Neural cell (in vitro differentiated cells): ENCODE results near the gene DMRT1.

ENCODE experiments used
- EZH2 ChIP-seq: fragments of 200-600, 300-800 bp; shearing (Covaris generic), sonication (generic); IDR thresholded peaks from 2 replicates; pipeline ENCODE4 v1.6.1; 2014; ENCODE audit warnings: antibody characterized with exemption, low read length, borderline replicate concordance, mild to moderate bottlenecking; ENCODE audit not compliant: insufficient read depth, poor library complexity, severe bottlenecking
- RAD21 ChIP-seq: fragments of 450-650 bp; conservative IDR thresholded peaks from 2 replicates; pipeline ENCODE4 v1.6.1; 2014; ENCODE audit warnings: antibody characterized with exemption, mild to moderate bottlenecking, moderate library complexity
- TF ChIP-seq, protein P1 (sequence below): fragments of 450-650 bp; IDR thresholded peaks from 2 replicates; pipeline ENCODE4 v1.5.1; 2014; ENCODE audit warnings: antibody characterized with exemption, mild to moderate bottlenecking, moderate library complexity; ENCODE audit not compliant: poor library complexity, severe bottlenecking

DNA sequence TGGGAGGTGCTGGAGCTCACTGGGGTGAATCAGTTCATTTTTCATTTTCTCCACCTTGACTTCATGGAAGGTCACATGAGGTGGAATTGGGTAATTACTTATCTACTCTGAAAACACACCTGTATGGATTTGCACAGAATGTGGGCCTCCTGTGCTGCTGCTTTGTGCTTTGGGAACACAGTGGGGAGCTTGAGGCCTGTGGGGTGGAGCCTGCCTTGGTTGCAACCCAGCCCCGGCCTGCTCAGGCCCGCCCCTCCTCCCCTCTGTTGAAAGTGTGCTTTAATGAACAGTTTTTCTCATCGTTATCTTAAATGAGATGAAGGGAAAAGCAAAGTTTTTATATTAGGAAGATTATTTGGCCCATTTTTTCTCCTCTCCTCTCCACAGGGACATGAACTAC is 106.5 kb downstream of the DMRT1 start:
- TF ChIP-seq, protein P1, sequence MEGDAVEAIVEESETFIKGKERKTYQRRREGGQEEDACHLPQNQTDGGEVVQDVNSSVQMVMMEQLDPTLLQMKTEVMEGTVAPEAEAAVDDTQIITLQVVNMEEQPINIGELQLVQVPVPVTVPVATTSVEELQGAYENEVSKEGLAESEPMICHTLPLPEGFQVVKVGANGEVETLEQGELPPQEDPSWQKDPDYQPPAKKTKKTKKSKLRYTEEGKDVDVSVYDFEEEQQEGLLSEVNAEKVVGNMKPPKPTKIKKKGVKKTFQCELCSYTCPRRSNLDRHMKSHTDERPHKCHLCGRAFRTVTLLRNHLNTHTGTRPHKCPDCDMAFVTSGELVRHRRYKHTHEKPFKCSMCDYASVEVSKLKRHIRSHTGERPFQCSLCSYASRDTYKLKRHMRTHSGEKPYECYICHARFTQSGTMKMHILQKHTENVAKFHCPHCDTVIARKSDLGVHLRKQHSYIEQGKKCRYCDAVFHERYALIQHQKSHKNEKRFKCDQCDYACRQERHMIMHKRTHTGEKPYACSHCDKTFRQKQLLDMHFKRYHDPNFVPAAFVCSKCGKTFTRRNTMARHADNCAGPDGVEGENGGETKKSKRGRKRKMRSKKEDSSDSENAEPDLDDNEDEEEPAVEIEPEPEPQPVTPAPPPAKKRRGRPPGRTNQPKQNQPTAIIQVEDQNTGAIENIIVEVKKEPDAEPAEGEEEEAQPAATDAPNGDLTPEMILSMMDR, result no peak
- TF ChIP-seq EZH2 (no peak), RAD21 (no peak)
